Fibroblast of upper back skin (primary cell): ENCODE measurements around the gene ZNF860.
A peak's percentile ranks its signal among the peaks of the same experiment; 100 is the strongest.
"Not testable (repeated sequence)": the region's sequence is repeated elsewhere in the genome, so short reads cannot be mapped to it uniquely, and the experiment has no call there.

Source experiments
- DNase-seq: peaks from one replicate; pipeline ENCODE4 v3.0.0-alpha.2; 2013

Gene ZNF860

DNA sequence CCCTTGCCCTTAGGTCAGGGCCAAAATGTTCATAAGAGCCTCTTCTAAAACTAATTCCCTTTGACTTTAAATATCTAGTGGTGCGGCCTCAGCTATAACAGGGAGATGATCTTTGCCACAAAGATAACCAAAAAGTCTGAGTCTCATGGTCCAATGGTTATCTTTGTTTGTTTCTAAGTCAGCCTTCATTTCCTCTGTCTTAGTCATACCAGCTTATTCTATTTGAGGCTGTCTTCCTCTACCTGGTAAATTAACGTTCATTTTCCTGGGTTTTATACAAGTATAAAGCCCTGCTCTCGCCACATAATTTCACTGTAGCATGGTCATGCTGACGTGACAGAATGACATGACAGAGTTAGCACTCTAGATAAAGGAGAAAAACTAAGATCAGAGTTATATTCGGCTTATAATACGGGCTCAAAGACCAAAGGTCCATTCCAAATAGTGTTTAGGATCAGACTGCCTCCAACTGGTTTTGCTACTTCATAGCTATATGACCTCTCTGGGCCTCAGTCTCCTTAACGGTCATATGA lies 18.4 kb downstream of the ZNF860 start:
- no peak for DNase-seq

DNA sequence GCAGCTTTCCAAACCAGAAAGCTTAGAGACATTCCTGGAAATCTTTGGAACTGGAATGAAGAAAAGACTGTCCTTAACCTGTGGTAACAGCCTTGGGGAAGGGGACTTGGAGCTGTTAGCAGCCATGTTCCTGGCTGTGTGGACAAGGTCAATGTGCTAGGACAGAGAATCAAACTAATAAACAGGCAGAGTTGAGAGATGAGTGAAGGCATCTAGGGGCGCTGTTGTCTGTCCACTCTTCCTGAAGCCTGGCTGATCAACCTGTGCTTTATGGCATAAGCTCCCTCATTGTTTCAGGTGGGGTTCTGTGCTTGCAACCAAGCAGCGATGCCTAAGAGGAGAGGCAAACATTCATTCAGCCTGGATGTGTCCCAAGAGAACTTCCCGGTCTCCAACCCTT lies 19.3 kb downstream of the ZNF860 start:
- DNase-seq, result no peak

DNA sequence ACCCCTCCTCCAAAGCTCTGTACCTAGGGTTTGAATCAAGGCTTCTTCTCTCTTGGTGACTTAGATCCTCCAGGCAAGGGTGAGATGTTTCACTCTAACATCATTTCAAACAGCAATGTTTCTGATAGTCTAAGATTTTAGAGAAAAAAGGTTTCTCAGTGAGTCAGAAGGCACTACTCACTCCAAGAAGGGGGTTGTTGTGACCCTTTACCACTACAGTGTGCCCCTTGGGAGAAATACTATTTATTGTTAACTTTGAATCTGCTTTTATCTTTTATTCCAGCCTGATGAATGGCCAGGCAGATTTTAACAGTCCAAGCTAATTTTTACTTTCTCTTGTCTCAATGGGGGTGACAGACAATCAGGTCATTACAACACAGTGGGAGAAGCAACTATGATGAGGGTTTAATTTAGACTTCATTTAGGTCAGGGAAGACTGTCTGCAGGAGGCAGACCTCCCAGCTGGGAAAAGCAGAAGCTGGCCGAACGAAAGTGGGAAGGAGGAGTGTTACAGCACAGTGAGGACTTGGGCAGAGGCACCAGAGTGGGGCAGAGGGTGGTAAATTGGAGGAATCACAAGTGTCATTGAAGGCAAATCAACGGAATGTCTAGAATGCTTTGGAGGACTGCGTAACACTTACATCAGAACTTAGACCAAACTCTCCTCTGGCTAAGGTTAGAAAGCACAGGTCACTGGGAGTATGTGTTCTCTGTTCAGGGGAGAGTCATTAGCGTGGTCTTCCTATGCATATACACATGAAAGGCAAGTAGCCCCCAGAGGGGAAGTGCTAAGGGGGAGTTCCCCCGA lies 21.2 kb downstream of the ZNF860 start:
- DNase-seq, result peak; percentile 59

DNA sequence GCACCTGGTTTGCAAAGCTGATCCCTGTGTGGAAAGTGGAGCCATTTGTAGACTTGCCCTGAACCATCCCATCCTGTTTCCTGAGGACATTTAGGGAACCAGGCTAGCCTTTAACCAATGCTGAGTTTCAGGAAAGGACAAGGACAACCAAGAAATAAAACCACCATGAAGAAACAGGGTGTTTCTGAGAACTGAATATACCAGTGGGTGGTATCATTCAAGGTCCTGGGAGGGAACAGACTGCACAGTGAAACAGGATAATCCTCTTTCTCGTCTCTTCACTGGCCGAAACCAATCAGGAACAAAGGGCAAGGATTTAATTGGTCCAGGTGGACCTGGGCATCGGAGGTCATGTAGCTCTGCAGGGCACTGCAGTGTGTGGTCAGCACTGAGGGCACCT lies 21.8 kb downstream of the ZNF860 start:
- DNase-seq, result no peak

DNA sequence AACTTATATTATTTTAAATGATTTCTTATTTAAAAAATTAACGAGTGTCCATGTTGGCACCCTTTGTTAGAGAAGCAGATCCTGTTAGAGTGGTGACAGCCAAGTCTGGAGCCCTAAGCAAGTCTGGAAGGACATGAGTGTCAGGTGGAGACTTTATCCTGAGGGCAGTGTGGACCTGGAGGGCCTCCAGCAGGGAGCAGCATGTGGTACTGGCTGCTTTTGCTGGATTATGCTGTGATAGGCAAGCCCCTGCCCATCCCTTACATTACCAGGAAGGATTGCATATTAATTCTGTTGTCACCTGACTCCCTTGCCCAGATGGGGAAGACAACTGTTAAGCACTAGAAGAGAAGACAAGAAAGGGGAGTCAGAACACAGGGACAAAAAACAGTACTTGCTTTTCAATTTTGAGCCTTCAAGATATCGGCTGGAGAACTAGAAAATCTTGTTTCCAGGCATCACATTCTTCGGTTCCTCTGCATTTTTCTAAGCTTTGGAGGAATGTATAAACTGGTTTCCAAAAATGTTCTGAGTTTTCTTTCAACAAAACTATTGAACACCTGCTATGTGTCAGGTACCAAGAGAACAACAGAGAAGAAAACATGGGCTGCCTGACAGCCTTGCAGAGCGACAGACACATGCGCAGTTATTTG lies 22.7 kb downstream of the ZNF860 start:
- DNase-seq, result no peak

DNA sequence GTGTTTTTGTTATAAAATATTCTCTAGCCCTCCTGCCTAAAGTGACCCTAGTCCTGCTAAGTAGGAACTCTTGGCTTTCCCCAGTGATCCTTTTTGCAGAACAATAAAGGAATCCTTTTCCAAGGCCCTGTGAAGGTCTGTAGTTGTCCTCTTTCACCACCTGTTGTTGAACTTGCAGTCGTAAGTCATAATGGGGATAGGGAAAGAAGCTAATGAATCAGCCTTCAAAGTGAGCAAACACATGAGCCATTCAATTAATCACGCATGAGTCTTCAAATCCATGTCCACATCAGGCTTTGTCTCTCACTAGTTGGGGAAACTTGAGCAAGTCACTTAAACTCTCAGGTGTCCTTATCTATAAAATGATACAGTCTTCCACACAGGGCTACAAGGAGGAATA lies 27.6 kb downstream of the ZNF860 start:
- DNase-seq, result no peak

DNA sequence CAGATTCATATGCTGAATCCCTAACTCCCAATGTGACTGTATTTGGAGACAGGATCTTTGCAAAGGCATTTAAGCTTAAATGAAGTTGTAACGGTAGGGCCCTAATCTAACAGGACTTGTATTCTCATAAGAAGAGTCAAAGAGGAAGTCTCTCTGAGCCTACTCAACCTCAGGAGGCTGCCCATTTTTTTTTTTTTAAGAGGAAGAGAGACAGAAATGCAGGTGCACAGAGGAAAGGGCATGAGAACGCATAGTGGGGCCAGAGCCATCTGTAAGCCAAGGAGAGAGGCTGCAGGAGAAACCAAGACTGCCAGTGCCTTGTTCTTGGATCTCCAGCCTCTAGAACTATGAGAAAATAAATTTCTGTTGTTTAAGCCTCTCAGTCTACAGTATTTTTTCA lies 28.4 kb downstream of the ZNF860 start:
- no peak for DNase-seq

DNA sequence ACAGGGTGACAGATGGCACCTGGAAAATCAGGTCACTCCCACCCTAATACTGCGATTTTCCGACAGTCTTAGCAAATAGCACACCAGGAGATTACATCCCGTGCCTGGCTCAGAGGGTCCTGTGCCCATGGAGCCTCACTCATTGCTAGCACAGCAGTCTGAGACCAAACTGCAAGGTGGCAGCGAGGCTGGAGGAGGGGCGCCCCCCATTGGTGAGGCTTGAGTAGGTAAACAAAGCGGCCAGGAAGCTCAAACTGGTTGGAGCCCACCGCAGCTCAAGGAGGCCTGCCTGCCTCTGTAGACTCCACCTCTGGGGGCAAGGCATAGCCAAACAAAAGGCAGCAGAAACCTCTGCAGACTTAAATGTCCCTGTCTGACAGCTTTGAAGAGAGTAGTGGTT lies 29.1 kb downstream of the ZNF860 start:
- not testable (repeated sequence) for DNase-seq

DNA sequence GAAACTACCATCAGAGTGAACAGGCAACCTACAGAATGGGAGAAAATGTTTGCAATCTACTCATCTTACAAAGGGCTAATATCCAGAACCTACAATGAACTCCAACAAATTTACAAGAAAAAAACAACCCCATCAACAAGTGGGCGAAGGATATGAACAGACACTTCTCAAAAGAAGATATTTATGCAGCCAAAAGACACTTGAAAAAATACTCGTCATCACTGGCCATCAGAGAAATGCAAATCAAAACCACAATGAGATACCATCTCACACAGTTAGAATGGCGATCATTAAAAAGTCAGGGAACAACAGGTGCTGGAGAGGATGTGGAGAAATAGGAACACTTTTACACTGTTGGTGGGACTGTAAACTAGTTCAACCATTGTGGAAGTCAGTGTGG lies 34.1 kb downstream of the ZNF860 start:
- not testable (repeated sequence) for DNase-seq

DNA sequence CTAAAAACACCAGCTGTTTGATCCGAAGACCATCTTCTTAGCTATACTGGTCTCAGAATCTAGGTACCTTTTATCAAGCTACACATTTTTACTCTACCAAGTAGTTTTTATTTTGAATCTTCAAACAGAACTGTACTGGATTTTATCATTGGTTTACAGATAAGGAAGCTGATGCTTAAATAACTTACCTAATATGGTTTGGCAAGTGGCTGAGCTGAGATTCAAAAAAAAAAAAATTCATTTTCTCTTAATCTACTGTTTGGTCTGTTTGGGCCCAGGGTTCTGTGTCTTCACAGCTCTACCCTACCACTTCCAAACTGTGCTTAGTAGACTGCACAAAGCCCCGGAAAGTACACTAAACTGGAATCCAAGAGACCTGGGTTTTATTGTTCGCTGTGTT lies 35.7 kb downstream of the ZNF860 start:
- DNase-seq, result no peak

DNA sequence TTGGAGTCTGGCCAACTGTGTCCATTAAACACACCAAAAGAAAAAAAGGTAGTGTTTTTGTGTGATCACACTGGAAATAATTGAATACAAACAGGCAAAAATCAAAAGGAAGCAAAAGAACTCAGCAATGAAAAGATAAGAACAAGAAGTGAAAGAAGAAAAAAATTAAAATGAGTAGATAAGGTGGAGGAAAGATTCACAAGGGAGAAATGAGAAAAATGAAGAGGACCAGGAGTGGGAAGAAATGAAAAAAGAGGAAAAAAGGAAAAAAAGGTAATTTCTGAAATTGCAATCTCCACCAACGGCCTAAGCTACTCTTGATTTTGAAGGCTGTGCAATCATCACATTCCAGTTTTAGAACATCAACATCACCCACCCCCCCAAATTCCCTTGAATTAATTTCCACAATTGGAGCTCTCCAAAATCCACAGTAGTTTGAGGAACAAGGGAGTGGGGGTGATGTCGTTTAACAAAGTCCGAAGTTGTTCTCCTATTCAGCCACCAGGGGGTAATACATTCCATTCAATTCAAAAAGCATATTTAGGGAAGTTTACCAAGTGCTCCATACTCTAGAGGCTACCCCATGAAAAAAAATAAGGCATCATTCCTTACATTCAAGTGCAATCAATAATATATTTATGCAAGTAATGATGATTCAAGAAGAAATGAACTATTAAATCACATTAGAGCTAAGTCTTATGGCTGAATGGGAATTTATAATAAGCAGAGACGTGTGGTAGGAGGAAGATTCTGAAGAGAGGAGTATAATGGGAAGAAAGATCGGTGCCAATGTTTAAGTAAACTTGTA lies 37.4 kb downstream of the ZNF860 start:
- peak; percentile 54 for DNase-seq

DNA sequence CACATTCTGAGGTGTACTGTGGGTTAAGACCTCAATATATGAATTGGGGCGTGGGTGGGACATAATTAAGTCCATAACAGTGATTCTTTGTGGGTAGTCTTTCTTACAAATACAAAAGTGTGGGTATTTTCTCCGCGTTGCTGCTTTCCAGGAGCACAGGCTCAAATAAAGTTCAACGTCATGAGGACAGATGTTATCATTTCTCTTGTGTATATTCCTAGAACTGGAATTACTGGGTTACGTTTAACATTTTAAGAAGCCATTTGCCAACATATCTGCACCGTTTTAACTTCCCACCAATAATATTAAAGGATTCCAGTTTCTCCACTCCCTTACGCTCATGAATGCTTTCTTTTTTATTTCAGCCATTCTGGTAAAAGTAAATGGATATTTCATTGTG lies 39.6 kb downstream of the ZNF860 start:
- no peak for DNase-seq

DNA sequence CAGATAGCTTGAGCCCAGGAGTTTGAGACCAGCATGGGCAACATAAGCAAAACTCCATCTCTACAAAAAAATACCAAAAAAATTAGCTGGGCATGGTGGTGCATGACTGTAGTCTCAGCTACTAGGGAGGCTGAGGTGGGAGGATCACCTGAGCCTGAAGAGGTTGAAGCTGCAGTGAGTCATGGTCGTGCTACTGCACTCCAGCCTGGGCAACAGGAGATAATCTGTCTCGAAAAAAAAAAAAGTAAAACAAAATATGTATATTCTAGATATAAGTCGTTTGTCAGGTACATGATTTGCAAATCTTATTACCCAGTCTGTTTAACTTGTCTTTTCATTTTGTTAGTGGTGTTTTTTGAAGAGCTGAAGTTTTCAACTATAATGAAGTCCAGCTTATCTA lies 40.2 kb downstream of the ZNF860 start:
- DNase-seq, result no peak

DNA sequence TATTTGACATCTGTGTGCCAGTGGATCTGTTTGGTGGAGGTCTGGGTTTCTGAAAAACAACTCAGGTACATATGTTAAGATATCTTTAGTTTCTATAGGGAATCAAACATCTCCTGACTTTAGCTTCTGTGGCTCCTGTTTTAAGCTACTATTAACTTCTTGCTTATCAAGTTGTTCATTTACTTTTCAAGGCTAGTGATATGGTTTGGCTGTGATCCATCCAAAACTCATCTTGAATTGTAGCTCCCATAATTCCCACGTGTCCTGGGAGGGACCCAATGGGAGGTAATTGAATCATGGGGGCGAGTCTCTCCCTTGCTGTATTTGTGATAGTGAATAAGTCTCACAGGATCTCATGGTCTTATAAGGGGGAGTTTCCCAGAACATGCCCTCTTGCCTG lies 41.4 kb downstream of the ZNF860 start:
- DNase-seq, result no peak

DNA sequence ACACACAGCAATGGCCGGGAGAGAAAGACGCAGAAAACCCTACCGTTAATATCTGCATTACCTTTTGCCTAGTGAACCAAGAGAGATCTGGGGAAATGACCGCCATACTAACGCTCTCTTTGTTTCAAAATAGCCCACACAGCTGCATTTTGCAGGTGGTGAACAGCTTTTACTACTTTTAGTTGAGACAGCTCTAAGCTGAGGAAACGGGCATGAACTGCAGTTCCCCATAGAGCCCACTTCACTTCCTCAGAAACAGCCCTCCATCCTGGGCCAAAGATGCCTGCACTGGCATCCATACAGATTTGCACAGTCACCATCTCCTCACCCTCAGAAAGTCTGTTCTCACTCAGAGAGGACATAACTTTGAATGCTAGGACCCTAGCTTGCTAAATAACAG lies 45.0 kb downstream of the ZNF860 start:
- DNase-seq, result no peak

DNA sequence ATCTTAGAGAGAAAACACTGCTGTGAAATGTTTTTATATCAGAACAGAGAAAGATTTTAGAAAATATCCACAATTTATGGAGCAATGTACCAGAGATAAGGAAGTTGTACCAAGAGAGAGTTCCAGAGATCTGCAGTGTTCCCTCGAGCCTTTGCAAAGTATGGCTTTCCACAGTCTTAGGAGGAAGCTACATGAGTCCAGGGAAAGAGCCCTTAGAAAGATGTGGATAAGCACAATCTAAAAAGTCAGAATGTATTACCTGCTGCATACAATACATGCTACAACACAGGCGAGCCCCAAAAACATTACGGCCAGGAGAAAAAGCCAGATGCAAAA lies 56.4 kb downstream of the ZNF860 start:
- DNase-seq, result no peak

DNA sequence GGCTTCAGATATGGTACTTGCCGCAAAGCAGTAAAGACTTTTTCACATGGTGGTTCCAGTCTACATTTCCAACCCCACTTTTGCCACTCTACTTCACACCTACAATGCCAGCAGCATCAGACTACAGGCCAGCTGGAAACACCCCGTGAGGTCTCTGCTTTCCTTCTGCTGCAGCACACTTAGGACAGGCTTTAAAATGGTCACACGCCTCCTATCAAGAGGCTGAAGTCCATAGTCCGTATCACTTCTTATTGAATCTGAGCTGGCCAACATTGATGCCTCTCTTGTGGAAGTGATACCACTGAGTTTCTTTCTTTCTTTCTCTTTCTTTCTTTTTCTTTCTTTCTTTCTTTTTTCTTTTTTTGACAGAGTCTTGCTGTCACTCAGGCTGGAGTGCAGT lies 59.8 kb downstream of the ZNF860 start:
- DNase-seq, result no peak
